Measurements from ENCODE around the gene CMTM3.

CMTM3 gene

DNA sequence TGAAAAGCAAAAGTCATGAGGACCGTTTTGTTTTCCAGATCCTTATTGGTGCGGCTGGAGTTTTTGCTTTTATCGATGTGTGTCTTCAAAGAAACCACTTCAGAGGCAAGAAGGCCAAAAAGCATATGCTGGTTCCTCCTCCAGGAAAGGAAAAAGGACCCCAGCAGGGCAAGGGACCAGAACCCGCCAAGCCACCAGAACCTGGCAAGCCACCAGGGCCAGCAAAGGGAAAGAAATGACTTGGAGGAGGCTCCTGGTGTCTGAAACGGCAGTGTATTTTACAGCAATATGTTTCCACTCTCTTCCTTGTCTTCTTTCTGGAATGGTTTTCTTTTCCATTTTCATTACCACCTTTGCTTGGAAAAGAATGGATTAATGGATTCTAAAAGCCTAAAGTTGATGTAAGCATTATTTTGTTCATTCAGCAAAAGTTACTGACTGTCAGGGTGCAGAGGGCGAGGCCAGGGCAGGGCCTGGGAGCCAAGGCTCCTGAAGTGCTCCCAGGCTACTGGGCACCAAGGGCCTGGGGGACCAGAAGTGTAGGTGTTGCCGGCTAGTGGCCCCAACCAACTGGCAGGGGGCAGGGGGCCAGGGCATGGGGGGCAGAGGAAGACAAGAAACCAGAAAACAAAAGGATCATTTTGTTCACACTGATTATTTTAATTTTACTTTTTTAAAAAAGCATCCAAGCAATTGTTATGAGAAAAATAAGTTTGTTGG, 16.5 kb upstream of the CMTM3 start:
- H3K9me3 ChIP-seq, result no peaks in the 10 kb centered on the region
- peaks cover 21% of the 10 kb centered on the region for H3K36me3 ChIP-seq
- H3K4me1 ChIP-seq (ENCODE audit: control insufficient read depth in 1 of 2, insufficient read depth in 1 of 2, low read depth in 1 of 2, low read length in 1 of 2), result peaks cover 61 to 74% of the 10 kb centered on the region in 2 experiments
- peak overlapping the region; percentile 90 for H3K27ac ChIP-seq
- TF ChIP-seq, protein P1, sequence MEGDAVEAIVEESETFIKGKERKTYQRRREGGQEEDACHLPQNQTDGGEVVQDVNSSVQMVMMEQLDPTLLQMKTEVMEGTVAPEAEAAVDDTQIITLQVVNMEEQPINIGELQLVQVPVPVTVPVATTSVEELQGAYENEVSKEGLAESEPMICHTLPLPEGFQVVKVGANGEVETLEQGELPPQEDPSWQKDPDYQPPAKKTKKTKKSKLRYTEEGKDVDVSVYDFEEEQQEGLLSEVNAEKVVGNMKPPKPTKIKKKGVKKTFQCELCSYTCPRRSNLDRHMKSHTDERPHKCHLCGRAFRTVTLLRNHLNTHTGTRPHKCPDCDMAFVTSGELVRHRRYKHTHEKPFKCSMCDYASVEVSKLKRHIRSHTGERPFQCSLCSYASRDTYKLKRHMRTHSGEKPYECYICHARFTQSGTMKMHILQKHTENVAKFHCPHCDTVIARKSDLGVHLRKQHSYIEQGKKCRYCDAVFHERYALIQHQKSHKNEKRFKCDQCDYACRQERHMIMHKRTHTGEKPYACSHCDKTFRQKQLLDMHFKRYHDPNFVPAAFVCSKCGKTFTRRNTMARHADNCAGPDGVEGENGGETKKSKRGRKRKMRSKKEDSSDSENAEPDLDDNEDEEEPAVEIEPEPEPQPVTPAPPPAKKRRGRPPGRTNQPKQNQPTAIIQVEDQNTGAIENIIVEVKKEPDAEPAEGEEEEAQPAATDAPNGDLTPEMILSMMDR (IDR thresholded peaks at IDR 0.05), result no peak
- peak overlapping the region; percentile 69 to 79 for H3K4me3 ChIP-seq (ENCODE audit: low read depth in 1 of 2, low read length in 1 of 2)
- no peaks in the 10 kb centered on the region for H3K27me3 ChIP-seq

DNA sequence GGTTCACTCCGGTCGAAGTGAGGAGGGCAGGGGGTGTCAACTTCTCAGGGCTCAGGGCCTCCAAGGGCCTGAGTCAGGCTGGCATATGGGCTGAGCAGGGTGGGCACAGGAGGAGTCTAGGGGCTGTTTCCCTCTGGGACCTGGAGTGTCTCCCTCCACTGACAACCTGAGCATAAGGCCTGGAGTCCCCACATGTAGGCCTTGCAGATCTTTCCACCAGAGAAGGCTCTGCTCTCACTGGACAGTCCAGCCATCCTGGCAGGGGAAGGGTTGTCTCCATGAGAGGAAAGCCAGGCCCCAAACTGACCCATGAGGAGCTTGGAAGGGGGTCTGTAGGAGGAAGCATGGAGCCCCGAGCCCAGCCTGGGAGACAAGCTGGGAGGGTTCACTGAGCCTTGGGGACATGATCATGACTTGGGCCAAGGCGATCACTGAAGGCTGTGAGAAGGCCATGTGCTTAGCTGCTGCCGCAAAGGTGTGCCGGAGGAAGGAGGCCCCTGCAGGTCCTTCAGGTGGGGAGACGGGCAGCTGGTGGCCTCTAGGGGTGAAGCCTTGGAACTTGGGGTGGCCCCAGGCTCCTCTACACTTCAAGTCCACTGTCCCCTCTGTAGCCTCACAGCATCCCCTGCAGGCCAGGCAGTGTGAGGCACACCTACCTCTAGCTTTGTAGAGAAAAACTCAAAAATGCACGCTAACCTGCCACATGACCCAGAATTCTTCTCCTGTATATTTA, 15.4 kb upstream of the CMTM3 start:
- no peaks in the 10 kb centered on the region for H3K9me3 ChIP-seq
- TF ChIP-seq, protein P1 (IDR thresholded peaks at IDR 0.05), result peak; percentile 90
- no peaks in the 10 kb centered on the region for H3K27me3 ChIP-seq
- H3K36me3 ChIP-seq, result peaks cover 21% of the 10 kb centered on the region
- H3K4me3 ChIP-seq (ENCODE audit: low read depth in 1 of 2, low read length in 1 of 2), result peak overlapping the region; percentile 69 to 79
- peak overlapping the region; percentile 90 for H3K27ac ChIP-seq
- H3K4me1 ChIP-seq (ENCODE audit: control insufficient read depth in 1 of 2, insufficient read depth in 1 of 2, low read depth in 1 of 2, low read length in 1 of 2), result peaks cover 55 to 74% of the 10 kb centered on the region in 2 experiments

GRCh38 chr16:66590322-66590721, 14.2 kb upstream of the CMTM3 start:
- Histone ChIP-seq H3K27me3 (no peaks in the 10 kb centered on the region), H3K4me1 (ENCODE audit: control insufficient read depth in 1 of 2, insufficient read depth in 1 of 2, low read depth in 1 of 2, low read length in 1 of 2) (peaks cover 43 to 64% of the 10 kb centered on the region in 2 experiments), H3K27ac (peak overlapping the region; percentile 90), H3K9me3 (no peaks in the 10 kb centered on the region), H3K36me3 (peaks cover 21% of the 10 kb centered on the region), H3K4me3 (ENCODE audit: low read depth in 1 of 2, low read length in 1 of 2) (peak overlapping the region; percentile 50 to 79)
- TF ChIP-seq, protein P1 (IDR thresholded peaks at IDR 0.05), result no peak

GRCh38 chr16:66591018-66591417, 13.5 kb upstream of the CMTM3 start:
- Histone ChIP-seq H3K27ac (peak overlapping the region; percentile 90), H3K27me3 (no peaks in the 10 kb centered on the region), H3K4me1 (ENCODE audit: control insufficient read depth in 1 of 2, insufficient read depth in 1 of 2, low read depth in 1 of 2, low read length in 1 of 2) (peaks cover 36 to 57% of the 10 kb centered on the region in 2 experiments), H3K4me3 (ENCODE audit: low read depth in 1 of 2, low read length in 1 of 2) (peak overlapping the region in 1 of 2 experiments; percentile 79), H3K36me3 (peaks cover 21% of the 10 kb centered on the region), H3K9me3 (no peaks in the 10 kb centered on the region)
- TF ChIP-seq, protein P1 (IDR thresholded peaks at IDR 0.05), result no peak

DNA sequence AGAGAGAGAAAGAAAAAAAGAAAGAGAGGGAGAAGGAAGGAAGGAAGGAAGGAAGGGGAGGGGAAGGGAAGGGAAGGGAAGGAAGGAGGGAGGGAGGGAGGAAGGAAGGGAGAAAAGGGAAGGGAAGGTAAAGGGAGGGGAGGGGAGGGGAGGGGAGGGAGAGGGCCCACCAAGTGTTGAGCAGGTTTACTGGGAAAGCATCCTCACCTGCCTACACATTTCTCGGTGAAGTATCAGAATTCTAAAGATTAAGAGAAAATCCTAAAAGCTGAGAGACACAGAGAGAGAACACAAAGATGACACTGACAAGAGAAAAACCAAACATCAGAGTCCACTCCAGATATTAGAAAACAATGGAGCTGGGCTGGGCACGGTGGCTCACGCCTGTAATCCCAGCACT, 12.3 kb upstream of the CMTM3 start:
- H3K36me3 ChIP-seq, result peaks cover 21% of the 10 kb centered on the region
- H3K4me1 ChIP-seq (ENCODE audit: control insufficient read depth in 1 of 2, insufficient read depth in 1 of 2, low read depth in 1 of 2, low read length in 1 of 2), result peaks cover 28 to 44% of the 10 kb centered on the region in 2 experiments
- no peak overlapping the region for H3K27ac ChIP-seq
- no peaks in the 10 kb centered on the region for H3K9me3 ChIP-seq
- H3K4me3 ChIP-seq (ENCODE audit: low read depth in 1 of 2, low read length in 1 of 2), result no peak overlapping the region
- H3K27me3 ChIP-seq, result no peaks in the 10 kb centered on the region
- TF ChIP-seq, protein P1 (IDR thresholded peaks at IDR 0.05), result no peak

Data from neutrophil (primary cell).